ENCODE results near the gene DTX3L. TPM values are rescaled to one million over a fixed set of nuclear protein-coding genes. Genes with fewer than 3 reads are reported as not detected.
A peak's percentile ranks its signal among the peaks of the same experiment; 100 is the strongest.

Gene DTX3L
- total RNA-seq, 1 donor from 2014 or later: 34.3 TPM

DNA sequence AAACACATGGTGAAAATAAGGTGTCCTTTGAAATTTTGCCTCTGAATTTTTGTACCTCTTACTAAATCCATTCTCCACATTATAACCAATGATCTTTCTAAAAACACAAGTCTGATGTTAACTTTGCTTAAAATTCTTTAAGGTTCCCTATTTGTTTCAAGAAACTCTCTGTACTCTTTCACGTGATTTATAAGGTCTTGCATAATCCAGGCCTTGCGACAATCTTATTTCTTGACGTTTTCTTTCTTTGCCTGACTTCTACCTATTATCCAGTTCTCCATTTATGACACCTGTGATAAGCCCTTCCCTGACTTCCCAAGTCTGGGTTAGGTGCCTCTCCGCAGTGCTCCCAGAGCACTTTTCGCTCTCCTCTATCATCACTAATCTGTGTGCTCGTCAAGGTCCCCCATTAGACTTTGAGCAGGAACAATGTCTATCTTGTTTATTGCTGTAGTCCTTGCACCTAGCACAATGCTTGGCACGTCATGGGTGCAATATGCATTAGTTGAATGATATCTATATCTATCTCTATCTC is 25.1 kb upstream of the DTX3L start:
- intact Hi-C loops (cut with micrococcal nuclease): loop anchor here (10.0 kb wide), 1 partner anchor 144 kb away; no protein-coding TSS in a partner anchor
- Mint-ChIP-seq H3K36me3 (ENCODE audit: low read depth) (peaks cover 80% of the 10 kb centered on the region), H3K27me3 (ENCODE audit: low read depth) (no peaks in the 10 kb centered on the region), H3K9me3 (no peaks in the 10 kb centered on the region), H3K4me3 (ENCODE audit: low read depth) (no peak overlapping the region), H3K4me1 (ENCODE audit: low read depth) (peaks cover 27% of the 10 kb centered on the region), H3K27ac (no peak overlapping the region)
- DNase-seq (ENCODE audit: low spot score): no peak

- intact Hi-C loops (cut with micrococcal nuclease): no loop called here
- Mint-ChIP-seq H3K27ac (no peak overlapping the region), H3K4me3 (ENCODE audit: low read depth) (no peak overlapping the region), H3K4me1 (ENCODE audit: low read depth) (peaks cover 1% of the 10 kb centered on the region), H3K9me3 (no peaks in the 10 kb centered on the region), H3K36me3 (ENCODE audit: low read depth) (peaks cover 78% of the 10 kb centered on the region), H3K27me3 (ENCODE audit: low read depth) (no peaks in the 10 kb centered on the region)
- DNase-seq (ENCODE audit: low spot score): no peak
Measured at GRCh38 chr3:122546151-122546550, 18.0 kb upstream of the DTX3L start.

- H3K27me3 Mint-ChIP-seq (ENCODE audit: low read depth): no peaks in the 10 kb centered on the region
- intact Hi-C loops (cut with micrococcal nuclease): no loop called here
- no peak overlapping the region for H3K4me3 Mint-ChIP-seq (ENCODE audit: low read depth)
- no peaks in the 10 kb centered on the region for H3K9me3 Mint-ChIP-seq
- peaks cover 92% of the 10 kb centered on the region for H3K36me3 Mint-ChIP-seq (ENCODE audit: low read depth)
- no peak overlapping the region for H3K27ac Mint-ChIP-seq
- DNase-seq (ENCODE audit: low spot score): no peak
- peaks cover 2% of the 10 kb centered on the region for H3K4me1 Mint-ChIP-seq (ENCODE audit: low read depth)
Measured at GRCh38 chr3:122548076-122548475, 16.1 kb upstream of the DTX3L start.

- no peak overlapping the region for H3K27ac Mint-ChIP-seq
- peaks cover 92% of the 10 kb centered on the region for H3K36me3 Mint-ChIP-seq (ENCODE audit: low read depth)
Measured at GRCh38 chr3:122548619-122549018, 15.5 kb upstream of the DTX3L start.

DNA sequence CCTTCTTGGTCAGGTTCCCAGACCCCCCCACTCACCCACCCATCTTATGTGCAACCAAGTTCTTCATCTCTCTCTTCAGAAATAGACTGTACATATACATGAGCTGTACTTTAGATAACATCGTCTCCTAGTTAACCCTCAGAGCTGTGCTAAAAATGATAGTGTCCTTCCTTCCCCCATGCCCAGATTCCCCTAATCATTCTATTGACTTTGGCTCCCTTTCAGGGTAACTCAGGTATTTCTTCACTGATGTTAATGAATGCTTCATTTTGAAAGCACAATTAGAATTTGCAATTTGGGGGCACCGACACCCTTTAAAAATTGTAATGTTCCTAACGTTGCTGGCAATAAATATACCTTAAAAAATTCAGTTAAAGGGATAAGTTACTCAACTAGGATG is 11.0 kb upstream of the DTX3L start:
- H3K4me3 Mint-ChIP-seq (ENCODE audit: low read depth): no peak overlapping the region
- intact Hi-C loops (cut with micrococcal nuclease): no loop called here
- H3K36me3 Mint-ChIP-seq (ENCODE audit: low read depth): peaks cover 93% of the 10 kb centered on the region
- no peaks in the 10 kb centered on the region for H3K27me3 Mint-ChIP-seq (ENCODE audit: low read depth)
- no peak for DNase-seq (ENCODE audit: low spot score)
- H3K9me3 Mint-ChIP-seq: no peaks in the 10 kb centered on the region
- no peak overlapping the region for H3K27ac Mint-ChIP-seq
- H3K4me1 Mint-ChIP-seq (ENCODE audit: low read depth): peaks cover 11% of the 10 kb centered on the region

More at GRCh38 chr3:122548619-122549018, 15.5 kb upstream of the DTX3L start:
- Mint-ChIP-seq H3K27me3 (ENCODE audit: low read depth) (no peaks in the 10 kb centered on the region), H3K4me1 (ENCODE audit: low read depth) (peaks cover 5% of the 10 kb centered on the region), H3K4me3 (ENCODE audit: low read depth) (no peak overlapping the region), H3K9me3 (no peaks in the 10 kb centered on the region)
- intact Hi-C loops (cut with micrococcal nuclease): no loop called here
- DNase-seq (ENCODE audit: low spot score): no peak

- H3K4me1 Mint-ChIP-seq (ENCODE audit: low read depth): peaks cover 15% of the 10 kb centered on the region
Measured at GRCh38 chr3:122555275-122556071, 8.7 kb upstream of the DTX3L start.

GRCh38 chr3:122557356-122557755 is 6.8 kb upstream of the DTX3L start:
- H3K27ac Mint-ChIP-seq: no peak overlapping the region
- no peaks in the 10 kb centered on the region for H3K27me3 Mint-ChIP-seq (ENCODE audit: low read depth)
- no peaks in the 10 kb centered on the region for H3K9me3 Mint-ChIP-seq
- H3K36me3 Mint-ChIP-seq (ENCODE audit: low read depth): peaks cover 74% of the 10 kb centered on the region
- H3K4me1 Mint-ChIP-seq (ENCODE audit: low read depth): peaks cover 26% of the 10 kb centered on the region
- intact Hi-C loops (cut with micrococcal nuclease): no loop called here
- DNase-seq (ENCODE audit: low spot score): no peak
- H3K4me3 Mint-ChIP-seq (ENCODE audit: low read depth): no peak overlapping the region

More at GRCh38 chr3:122555275-122556071, 8.7 kb upstream of the DTX3L start:
- no peak for DNase-seq (ENCODE audit: low spot score)
- intact Hi-C loops (cut with micrococcal nuclease): no loop called here
- Mint-ChIP-seq H3K9me3 (no peaks in the 10 kb centered on the region), H3K4me3 (ENCODE audit: low read depth) (no peak overlapping the region), H3K36me3 (ENCODE audit: low read depth) (peaks cover 85% of the 10 kb centered on the region), H3K27me3 (ENCODE audit: low read depth) (no peaks in the 10 kb centered on the region), H3K27ac (no peak overlapping the region)

DNA sequence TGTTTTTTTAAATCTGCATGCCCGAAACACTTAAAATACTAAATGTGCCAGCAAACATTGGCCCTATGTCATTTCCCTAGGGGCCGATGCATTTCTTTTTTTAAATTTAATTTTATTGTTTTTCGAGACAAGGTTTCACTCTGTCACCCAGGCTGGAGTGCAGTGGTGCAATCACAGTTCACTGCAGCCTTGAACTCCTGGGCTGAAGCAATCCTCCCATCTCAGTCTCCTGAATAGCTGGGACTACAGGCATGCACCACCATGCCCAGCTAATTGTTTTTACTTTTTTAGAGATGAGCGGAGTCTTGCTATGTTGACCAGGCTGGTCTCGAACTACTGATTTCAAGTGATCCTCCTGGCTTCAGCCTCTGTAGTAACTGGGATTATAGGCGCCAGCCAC is 5.5 kb upstream of the DTX3L start:
- H3K36me3 Mint-ChIP-seq (ENCODE audit: low read depth): peaks cover 66% of the 10 kb centered on the region
- no peaks in the 10 kb centered on the region for H3K27me3 Mint-ChIP-seq (ENCODE audit: low read depth)
- no peak overlapping the region for H3K27ac Mint-ChIP-seq
- no peak overlapping the region for H3K4me3 Mint-ChIP-seq (ENCODE audit: low read depth)
- H3K4me1 Mint-ChIP-seq (ENCODE audit: low read depth): peaks cover 32% of the 10 kb centered on the region
- intact Hi-C loops (cut with micrococcal nuclease): no loop called here
- H3K9me3 Mint-ChIP-seq: no peaks in the 10 kb centered on the region
- no peak for DNase-seq (ENCODE audit: low spot score)

- peaks cover 34% of the 10 kb centered on the region for H3K4me1 Mint-ChIP-seq (ENCODE audit: low read depth)
- peak overlapping the region; percentile 36 for H3K27ac Mint-ChIP-seq
- no peaks in the 10 kb centered on the region for H3K27me3 Mint-ChIP-seq (ENCODE audit: low read depth)
- H3K4me3 Mint-ChIP-seq (ENCODE audit: low read depth): no peak overlapping the region
- H3K36me3 Mint-ChIP-seq (ENCODE audit: low read depth): peaks cover 62% of the 10 kb centered on the region
- intact Hi-C loops (cut with micrococcal nuclease): loop anchor here (1.0 to 10.0 kb wide), 4 partner anchors 51 to 235 kb away; partner anchors contain the start of genes HSPBAP1 and SLC49A4
- no peak for DNase-seq (ENCODE audit: low spot score)
- no peaks in the 10 kb centered on the region for H3K9me3 Mint-ChIP-seq
Measured at GRCh38 chr3:122559906-122560305, 4.2 kb upstream of the DTX3L start.

GRCh38 chr3:122560680-122561079 is 3.5 kb upstream of the DTX3L start:
- Mint-ChIP-seq H3K9me3 (no peaks in the 10 kb centered on the region), H3K27ac (peak overlapping the region; percentile 64), H3K27me3 (ENCODE audit: low read depth) (no peaks in the 10 kb centered on the region), H3K4me3 (ENCODE audit: low read depth) (no peak overlapping the region), H3K4me1 (ENCODE audit: low read depth) (peaks cover 37% of the 10 kb centered on the region), H3K36me3 (ENCODE audit: low read depth) (peaks cover 59% of the 10 kb centered on the region)
- intact Hi-C loops (cut with micrococcal nuclease): loop anchor here (1.0 to 10.0 kb wide), 4 partner anchors 50 to 234 kb away; partner anchors contain the start of genes HSPBAP1 and SLC49A4
- peak; percentile 46 for DNase-seq (ENCODE audit: low spot score)

GRCh38 chr3:122562923-122563716 is 1.0 kb upstream of the DTX3L start:
- no peaks in the 10 kb centered on the region for H3K27me3 Mint-ChIP-seq (ENCODE audit: low read depth)
- DNase-seq (ENCODE audit: low spot score): no peak
- intact Hi-C loops (cut with micrococcal nuclease): loop anchor here (5.0 to 10.0 kb wide), 2 partner anchors 171 to 232 kb away; partner anchors contain the start of genes HSPBAP1 and SLC49A4
- no peaks in the 10 kb centered on the region for H3K9me3 Mint-ChIP-seq
- peaks cover 61% of the 10 kb centered on the region for H3K36me3 Mint-ChIP-seq (ENCODE audit: low read depth)
- H3K4me1 Mint-ChIP-seq (ENCODE audit: low read depth): peaks cover 54% of the 10 kb centered on the region
- H3K4me3 Mint-ChIP-seq (ENCODE audit: low read depth): peak overlapping the region; percentile 97
- H3K27ac Mint-ChIP-seq: peak overlapping the region; percentile 95

DNA sequence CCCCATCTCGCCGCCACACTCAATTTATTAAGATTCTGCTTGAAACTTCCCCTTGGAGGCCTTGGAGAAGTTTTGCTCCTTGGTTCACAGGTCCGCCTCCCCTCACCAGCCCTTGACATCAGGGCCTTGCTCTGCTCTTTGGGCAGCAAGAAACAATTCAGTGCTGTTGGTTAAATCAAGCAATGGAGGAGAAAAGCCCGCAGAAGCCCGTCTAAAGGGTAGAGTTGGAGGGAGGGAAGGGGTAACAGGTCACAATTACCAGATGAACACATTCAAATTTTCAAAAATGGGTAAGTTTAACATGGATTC is 467 bp upstream of the DTX3L start:
- Mint-ChIP-seq H3K27ac (peak overlapping the region; percentile 95), H3K27me3 (ENCODE audit: low read depth) (no peaks in the 10 kb centered on the region), H3K4me3 (ENCODE audit: low read depth) (peak overlapping the region; percentile 97), H3K9me3 (no peaks in the 10 kb centered on the region), H3K36me3 (ENCODE audit: low read depth) (peaks cover 64% of the 10 kb centered on the region), H3K4me1 (ENCODE audit: low read depth) (peaks cover 58% of the 10 kb centered on the region)
- DNase-seq (ENCODE audit: low spot score): no peak
- intact Hi-C loops (cut with micrococcal nuclease): loop anchor here (1.0 to 10.0 kb wide), 4 partner anchors 13 to 231 kb away; partner anchors contain the start of genes HSPBAP1 and SLC49A4

All from activated T-helper 2 cell treated with anti-CD3 and anti-CD28 coated beads, Interferon-gamma antibody, Interleukin-2, Interleukin-4, amounts not matched to agents 10 μg/mL and 5 μg/mL and 100 μg/mL, durations not matched to agents 14 hours and 24 hours and 36 hours (primary cell).